IPS DF 4.7 (cell line): ENCODE measurements around the gene C1QTNF12.

Source experiments
- DNase-seq: peaks from one replicate; pipeline ENCODE4 v3.0.0-alpha.2; 2013; ENCODE audit warnings: low spot score; ENCODE audit errors: extremely low read depth

The C1QTNF12 gene

GRCh38 chr1:1241588-1242219 lies 4.8 kb downstream of the C1QTNF12 start:
- DNase-seq, result no peak

- no peak for DNase-seq
Observed at GRCh38 chr1:1240822-1241587, 5.5 kb downstream of the C1QTNF12 start.

- no peak for DNase-seq
Observed at GRCh38 chr1:1240348-1240732, 6.2 kb downstream of the C1QTNF12 start.

DNA sequence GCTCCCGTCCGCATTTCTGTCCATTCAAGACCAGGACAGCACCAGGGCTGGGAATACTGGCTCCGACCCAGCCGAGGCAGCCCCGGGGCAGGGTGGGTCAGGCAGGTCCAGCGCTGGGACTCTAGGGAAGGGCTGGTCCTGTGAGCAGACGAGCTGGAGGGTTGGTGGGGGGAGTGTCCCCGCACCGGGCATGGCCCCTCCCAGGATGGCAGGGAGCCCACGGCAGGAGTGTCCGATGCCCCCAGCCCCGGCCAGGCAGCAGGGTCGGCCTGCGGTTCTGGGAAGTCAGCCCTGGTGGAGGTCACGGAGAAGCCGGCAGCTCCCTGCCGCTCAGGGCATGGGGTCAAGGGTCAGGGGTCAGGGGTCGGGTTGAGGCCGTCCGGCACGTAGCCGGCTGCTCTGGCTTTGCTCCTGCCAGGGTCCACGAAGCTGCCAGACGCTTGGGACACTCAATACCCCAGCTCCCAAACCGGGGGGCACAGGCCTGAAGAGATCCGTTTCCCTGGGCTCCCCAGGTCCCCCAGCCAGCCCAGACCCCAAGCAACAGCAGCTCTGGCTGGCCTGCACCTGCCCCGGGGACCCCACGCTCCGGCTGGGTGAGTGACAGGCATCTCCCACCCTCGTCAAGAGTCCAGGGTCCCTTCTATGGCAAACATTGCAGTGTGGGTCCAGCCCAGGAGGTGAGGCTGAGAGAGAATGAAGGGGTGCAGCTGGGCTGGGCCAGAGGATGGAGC lies 6.7 kb downstream of the C1QTNF12 start:
- no peak for DNase-seq

DNA sequence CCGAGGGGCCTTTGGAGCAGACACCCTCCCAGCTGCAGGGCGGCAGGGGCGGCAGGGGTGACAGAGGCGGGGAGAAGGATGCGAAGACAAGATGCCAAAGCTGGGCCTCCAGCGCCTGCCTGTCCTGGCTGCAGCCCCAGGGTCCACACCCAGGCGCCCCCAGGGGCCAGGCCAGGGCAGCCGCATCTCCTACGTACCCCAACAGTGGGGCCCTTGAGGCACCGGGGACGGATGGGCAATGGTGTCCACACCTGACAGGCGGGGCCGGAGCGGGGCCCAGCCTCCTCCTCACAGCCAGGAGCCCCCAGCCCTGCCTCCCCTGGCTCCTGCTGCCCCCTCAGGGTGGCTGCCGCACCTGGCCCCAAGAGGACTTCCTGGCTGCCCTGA lies 7.3 kb downstream of the C1QTNF12 start:
- no peak for DNase-seq

DNA sequence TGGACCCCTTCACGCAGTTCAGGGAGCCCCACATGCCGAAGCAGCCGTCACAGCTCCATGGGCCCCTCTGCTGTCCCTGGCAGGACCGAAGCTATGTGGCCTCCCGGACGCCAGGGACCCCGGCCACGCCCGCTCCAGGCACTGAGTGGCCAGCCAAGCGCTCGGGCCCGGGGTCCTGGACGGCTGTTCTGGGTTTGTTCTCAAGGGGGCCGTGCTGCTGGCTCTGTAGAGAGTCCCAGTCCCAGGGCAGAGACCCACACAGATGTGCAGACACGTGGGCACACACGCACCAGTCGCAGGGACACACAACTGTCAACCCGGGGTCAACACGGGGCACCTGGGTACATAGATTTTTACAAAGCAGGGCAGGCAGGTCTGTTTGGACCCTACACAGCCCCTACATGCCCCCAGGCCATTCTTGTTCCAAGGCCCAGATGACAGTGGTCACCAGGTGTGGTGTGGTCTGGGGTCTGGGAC lies 7.8 kb downstream of the C1QTNF12 start:
- DNase-seq, result no peak

DNA sequence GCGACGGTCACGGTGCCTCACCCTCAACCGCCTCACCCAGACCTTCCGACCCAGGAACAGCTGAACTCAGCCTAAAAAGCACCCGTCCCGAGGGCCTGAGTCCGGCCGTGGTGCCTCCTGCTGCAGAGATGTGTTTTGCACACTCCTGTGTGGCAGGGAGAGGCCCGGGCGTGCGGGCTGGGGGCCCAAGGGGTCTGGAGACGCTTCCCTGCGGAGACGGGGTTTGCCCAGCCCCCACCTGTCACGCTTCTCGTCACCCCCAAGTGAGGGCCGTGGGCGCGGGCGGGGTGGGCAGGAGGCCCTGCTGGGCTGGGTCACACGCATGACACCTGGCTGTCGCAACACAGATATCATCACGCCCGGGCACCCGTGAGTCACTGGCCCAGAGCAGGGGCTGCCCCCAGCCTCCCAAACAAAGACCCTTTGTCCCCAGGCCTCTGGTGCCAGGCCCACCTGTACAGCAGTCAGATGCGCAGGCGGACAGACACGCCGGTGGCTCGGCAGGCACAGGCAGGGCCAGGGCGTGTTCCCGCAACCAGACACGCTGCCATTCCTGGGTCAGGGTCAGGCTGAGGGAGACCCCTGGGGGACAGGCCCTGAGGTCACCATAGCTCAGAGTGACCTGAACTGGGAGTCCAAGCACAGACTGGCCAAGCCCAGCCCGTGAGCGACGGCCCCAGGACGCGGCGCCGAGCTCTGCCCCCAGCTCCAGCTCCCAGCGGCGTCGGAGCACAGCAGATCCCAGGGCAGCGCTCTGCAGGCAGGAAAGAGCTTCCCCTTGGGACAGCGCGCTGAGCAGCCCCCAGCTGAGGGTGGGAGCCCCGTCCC lies 8.4 kb downstream of the C1QTNF12 start:
- no peak for DNase-seq

GRCh38 chr1:1236945-1237873 lies 9.3 kb downstream of the C1QTNF12 start:
- DNase-seq, result no peak

DNA sequence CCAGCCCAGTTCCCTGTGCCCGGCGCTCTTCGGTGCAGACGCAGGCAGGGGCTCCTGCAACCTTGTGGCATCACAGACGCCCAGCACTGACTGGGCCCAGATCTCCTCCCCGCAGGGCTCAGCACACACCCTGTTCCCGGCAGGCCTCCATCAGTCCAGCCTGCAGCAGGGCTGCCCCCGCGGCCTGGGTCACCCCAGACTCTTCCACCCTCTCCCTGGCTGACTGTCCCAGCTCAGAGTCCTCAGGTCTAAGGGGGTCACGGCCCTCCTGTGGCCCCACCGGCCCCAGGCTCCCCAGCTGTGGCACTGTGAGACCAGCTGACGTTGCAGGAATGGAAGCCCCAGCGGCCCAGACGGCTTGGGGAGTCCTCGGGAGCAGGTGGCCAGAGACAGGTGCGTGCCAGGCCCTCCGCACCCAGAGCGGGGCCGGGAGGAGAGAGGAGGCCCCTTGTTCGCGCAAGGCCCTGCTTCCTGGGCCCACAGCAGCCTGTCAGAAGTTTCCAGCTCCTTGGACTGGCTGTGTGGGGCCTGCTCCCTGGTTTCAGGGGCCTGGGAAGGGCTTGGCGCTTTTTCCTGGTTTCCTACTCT lies 10.3 kb downstream of the C1QTNF12 start:
- no peak for DNase-seq

- DNase-seq, result no peak
Observed at GRCh38 chr1:1235016-1235744, 11.3 kb downstream of the C1QTNF12 start.

- DNase-seq, result no peak
Observed at GRCh38 chr1:1234180-1234808, 12.2 kb downstream of the C1QTNF12 start.

DNA sequence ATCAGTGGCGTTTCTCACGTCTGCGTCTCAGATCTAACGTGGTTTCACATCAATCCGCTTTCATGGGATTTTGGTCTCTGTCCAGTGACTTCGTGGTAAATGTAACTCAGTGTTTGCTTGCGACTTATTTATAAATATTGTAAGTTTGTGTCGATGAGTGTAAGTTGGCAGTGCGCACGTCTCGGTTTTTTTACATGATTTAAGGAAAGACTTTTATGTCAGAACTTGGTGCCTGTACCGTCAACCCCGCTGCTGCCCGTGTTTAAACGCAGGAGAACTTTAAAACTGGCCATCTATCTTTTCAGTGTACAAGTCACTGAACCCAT lies 13.0 kb downstream of the C1QTNF12 start:
- DNase-seq, result no peak

GRCh38 chr1:1232796-1233566 lies 13.5 kb downstream of the C1QTNF12 start:
- no peak for DNase-seq

DNA sequence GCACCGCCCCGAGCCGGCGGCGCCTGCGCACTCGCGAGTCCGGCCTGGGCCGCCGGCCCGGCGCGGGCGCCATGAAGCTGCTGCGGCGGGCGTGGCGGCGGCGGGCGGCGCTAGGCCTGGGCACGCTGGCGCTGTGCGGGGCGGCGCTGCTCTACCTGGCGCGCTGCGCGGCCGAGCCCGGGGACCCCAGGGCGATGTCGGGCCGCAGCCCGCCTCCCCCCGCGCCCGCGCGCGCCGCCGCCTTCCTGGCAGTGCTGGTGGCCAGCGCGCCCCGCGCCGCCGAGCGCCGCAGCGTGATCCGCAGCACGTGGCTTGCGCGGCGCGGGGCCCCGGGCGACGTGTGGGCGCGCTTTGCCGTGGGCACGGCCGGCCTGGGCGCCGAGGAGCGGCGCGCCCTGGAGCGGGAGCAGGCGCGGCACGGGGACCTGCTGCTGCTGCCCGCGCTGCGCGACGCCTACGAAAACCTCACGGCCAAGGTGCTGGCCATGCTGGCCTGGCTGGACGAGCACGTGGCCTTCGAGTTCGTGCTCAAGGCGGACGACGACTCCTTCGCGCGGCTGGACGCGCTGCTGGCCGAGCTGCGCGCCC lies 14.2 kb downstream of the C1QTNF12 start, which contains the start of gene B3GALT6:
TSS of gene B3GALT6 (plus strand) at position 30 of the 588 bp plus-strand sequence. CDS start at position 72, 42 bp downstream.
- DNase-seq, result no peak

GRCh38 chr1:1231400-1232207 lies 14.9 kb downstream of the C1QTNF12 start, which contains the start of gene SDF4:
TSS of gene SDF4 (minus strand) at chr1:1232001. CDS start at chr1:1228772, 3,229 bp downstream.
- peak; percentile 66 for DNase-seq

DNA sequence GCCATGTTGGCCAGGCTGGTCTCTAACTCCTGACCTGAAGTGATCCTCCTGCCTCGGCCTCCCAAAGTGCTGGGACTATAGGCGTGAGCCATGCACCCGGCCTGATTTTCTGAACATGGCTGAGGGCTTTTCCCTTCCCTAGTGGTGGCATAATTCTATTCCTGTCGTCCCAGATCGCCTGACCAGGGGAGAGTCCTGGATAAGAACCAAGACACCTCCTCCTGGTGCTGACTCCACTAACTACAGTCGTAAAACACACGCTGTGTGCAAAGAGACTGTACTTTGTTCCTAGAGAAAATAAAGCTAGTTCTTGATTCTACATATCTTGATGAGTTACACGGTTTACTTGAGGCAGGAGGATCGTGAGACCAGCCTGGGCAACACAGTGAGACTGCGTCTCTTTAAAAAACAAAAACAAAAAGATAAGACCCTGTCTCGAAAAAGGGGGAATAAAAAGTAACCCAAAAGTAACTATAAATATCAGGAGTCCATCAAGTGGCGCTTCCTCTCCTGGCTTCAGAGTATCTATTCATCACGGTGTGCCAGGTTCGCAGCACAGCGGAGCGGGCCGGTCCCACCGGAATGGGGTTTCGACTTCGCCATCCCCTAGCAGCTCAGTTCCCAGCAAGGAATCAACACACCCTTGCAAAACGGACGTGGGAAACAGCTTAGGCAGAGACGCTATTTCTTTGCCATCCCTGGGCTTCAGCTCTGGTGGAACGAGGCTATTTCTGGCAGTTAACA lies 15.7 kb downstream of the C1QTNF12 start:
- no peak for DNase-seq
